Activated CD4-positive, alpha-beta T cell treated with anti-CD3 and anti-CD28 coated beads for 24 hours (primary cell): ENCODE results near the gene OR51B6.
A peak's percentile ranks its signal among the peaks of the same experiment; 100 is the strongest.
"Not testable (repeated sequence)": the region's sequence is repeated elsewhere in the genome, so short reads cannot be mapped to it uniquely, and the experiment has no call there.

Source experiments
- DNase-seq, 2 donors: peaks; one replicate each; pipeline ENCODE4 v3.0.0-alpha.2; 2020; ENCODE audit warnings: low read depth in 2 of 2

Gene OR51B6

DNA sequence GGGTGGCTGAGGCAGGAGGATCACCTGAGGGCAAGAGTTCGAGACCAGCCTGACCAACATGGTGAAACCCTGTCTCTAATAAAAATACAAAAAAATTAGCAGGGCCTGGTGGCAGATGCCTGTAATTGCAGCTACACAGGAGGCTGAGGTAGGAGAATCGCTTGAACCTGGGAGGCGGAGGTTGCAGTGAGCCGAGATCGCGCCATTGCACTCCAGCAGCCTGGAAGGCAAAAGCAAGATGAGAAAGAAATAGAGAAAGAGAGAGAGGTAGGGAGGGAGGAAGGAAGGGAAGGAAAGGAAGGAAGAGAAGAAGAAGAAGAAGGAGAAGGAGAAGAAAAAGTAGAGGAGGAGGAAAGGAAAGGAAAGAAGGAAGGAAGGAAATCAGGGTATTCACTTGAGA is 15.1 kb downstream of the OR51B6 start:
- DNase-seq = not testable (repeated sequence)

- no peak for DNase-seq
Measured at GRCh38 chr11:5366856-5367255, 15.5 kb downstream of the OR51B6 start.

DNA sequence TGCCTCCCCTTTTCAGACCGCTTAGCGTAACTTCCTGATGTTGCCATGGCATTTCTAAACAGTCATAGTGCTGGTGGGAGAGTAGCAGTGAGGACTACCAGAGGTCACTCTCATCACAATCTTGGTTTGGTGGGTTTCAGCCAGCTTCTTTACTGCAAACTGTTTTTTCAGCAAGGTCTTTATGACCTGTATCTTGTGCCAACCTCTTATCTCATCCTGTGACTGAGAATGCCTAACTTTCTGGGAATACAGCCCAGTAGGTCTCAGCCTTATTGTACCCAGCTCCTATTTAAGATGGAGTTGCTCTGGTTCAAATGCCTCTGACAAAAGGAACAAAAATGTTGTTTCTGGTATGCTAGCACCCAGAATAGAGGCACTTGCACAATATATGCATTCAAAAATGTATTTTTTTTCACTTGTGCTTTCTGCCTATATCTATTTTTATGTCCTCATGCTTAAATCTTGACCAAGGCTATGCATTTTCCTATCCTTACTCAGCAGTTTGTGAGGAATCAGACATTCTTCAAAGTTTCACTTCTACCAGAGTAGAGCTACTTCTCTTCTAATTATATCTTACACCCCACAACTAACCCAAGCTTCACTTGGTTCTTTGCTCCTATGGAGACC is 16.3 kb downstream of the OR51B6 start:
- DNase-seq = no peak

DNA sequence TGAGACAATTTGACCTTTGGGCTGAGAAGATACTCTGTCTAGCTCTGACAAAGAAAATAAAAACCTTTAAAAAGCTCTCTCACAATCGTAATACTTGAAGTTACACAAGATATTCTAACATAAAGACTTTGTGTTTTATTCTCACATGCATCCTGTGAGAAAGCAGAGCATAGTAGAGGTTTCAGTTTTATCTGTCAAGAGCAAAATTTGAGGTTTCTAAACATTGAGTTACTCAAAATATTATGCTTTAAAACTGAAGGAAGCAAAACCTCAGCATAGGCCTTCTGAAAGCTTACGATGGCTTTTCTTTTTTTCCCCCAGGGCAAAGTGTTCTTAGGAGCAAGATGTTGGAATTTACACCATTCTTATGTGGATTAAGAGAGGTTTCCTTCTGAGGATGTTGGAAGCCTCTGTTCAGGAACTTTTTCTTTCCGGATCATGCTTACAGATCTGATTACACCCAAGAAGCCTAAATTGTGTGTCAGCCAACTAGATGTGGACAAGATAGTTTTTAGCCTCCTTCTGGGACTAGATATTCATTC is 17.3 kb downstream of the OR51B6 start:
- no peak for DNase-seq

DNA sequence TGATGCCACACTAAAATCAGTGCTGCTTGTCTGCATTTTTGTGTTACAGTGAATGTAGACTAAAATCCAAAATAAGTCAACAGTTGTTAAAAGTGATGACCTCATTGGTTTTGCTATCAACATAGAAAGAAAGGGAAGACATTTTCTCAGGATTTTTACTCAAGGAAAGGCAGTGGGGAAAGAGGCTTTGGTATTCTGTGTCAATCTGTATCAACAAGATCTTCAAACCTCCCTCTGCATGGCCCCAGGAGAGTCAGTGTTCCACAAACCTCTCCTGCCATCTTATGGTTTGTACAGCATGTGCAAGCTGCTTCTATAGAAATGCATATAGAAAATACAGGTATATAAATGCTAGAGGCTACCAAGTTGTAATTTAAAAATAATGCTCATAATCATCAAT is 18.5 kb downstream of the OR51B6 start:
- DNase-seq = no peak

DNA sequence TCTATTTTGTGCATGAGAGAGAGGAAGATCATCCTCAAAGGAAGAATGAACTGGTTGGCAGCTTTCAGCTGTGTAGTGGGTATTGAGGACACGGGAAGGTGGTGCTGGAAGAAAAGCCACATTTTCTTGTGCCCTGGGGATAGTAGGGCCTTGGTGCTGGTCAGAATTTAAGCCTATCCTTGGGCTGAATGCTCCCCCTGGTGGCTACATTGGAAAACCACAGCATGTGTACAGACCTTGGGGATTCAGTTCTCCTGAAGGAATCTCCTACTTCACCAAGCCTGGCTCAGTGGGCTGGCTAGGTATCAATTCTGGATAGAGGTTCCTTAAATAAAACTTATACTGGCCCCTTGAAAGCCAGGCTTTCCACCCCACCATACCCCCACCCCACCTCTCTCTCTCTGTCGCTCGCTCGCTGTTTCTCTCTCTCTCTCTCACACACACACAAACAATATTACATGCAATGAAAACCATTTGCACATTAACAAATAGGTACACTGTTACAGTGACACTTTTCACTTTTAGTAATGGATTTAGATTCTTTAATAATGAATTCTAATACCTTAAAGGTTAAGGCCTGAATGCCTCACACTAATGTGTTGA is 29.5 kb downstream of the OR51B6 start:
- peak in 1 of 2 donors; percentile 4 for DNase-seq

DNA sequence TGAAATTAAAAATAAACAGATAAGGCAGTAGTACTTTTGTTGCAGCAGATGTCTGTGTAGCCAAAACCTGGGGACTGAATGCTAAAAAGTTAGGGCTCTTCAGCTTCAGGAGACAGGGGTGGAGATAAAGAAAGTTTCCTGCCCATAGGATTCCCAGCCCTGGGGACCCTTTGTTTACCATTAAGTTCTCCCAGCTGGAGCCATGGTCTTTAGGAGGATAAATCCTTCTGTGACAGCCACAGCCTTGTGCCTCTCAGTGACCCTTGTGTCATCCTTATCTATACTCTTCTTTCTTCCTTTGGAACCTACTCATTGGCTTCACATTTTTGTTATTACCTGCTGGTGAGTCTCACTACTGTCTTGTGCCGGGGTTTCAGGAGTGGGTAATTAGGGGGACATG is 32.3 kb downstream of the OR51B6 start, which contains the start of gene OR51M1:
Gene OR51M1 (plus strand): TSS at position 237 of the 400 bp plus-strand sequence. CDS start 5,587 bp downstream, outside the sequence.
- DNase-seq = no peak

DNA sequence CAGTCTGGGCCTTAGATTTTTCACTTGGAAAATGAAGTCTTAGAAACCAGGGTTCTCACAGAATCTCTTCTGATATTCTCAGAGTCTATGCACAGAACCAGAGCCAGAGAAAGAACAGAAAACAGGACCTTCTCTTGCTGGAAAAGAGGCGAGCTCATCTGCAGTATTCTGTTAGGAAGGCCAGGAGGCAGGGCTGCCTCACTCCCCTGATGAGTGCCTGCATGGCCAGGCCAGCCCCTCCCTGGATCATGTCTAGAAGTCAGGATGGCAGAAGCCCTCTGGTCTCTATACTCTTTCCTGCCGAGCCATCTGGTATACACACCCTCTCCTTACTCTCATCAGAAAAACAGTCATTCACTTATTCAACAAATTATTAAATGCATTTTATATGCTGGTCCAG is 33.0 kb downstream of the OR51B6 start:
- DNase-seq = no peak

DNA sequence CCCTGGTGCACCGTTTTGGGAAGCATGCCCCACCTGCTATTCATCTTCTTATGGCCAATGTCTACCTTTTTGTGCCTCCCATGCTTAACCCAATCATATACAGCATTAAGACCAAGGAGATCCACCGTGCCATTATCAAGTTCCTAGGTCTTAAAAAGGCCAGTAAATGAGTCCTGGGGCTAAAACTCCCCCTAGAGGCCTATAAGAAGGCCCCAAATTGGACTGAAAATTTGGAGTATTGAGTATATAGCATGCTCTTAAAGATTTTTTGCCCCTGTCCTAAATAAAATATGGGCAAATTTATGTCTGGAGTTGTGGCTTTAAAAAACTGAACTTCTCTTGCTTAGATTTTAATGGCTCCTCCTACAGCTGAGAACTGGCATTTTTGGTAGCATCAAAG is 38.9 kb downstream of the OR51B6 start:
- DNase-seq = no peak

DNA sequence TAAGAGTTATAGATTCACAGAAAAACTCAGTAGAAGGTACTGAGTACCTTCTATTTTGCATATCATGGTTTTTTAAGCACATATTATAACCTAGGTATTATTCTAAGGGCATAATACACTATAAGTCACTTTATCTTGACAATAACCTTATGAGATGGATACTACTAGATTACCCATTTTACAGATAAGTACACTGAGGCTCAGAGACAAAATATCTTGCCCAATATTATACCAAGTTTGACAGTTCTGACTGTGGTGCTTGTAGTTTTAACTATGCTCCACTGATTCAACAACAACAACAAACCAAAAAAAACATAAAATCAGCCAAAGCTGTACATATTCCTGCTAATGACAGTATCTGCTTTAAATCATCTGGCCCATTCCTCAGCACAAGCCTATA is 42.8 kb downstream of the OR51B6 start:
- DNase-seq = no peak

DNA sequence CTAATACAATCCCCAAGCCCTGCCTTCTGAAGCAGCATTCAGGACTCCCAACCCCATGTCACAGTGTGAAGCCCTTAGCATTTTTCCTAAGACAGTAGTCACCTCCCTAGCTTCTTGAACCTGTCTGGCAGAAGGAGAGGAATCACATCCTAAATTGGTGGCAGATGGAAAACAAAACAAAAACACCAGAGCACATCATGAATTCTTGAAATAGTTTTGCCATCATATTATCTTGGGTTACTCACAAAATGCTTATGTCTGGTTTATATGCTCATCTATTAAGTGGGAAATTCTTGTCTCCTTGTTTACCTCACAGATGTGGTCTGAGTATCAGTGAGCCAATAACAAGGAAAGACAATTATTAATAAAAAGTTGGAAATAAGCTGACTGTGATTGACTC is 47.6 kb downstream of the OR51B6 start:
- no peak for DNase-seq
